CMK (cell line): ENCODE measurements around the gene SEPTIN11.
"Not testable (repeated sequence)": the region's sequence is repeated elsewhere in the genome, so short reads cannot be mapped to it uniquely, and the experiment has no call there.

ENCODE experiments used
- DNase-seq: peaks from one replicate; pipeline ENCODE4 v3.0.0-alpha.2; 2010; ENCODE audit warnings: low read depth

The SEPTIN11 gene

GRCh38 chr4:76952071-76952470 is 2.5 kb downstream of the SEPTIN11 start:
- no peak for DNase-seq

- DNase-seq: no peak
These were observed 3.4 kb downstream of the SEPTIN11 start for GRCh38 chr4:76952656-76953582.

GRCh38 chr4:76953956-76954355 is 4.4 kb downstream of the SEPTIN11 start:
- DNase-seq: no peak

- no peak for DNase-seq
These were observed 4.9 kb downstream of the SEPTIN11 start for GRCh38 chr4:76954489-76954888.

- DNase-seq: no peak
These were observed 5.6 kb downstream of the SEPTIN11 start for GRCh38 chr4:76955182-76955581.

GRCh38 chr4:76957004-76957738 is 7.6 kb downstream of the SEPTIN11 start:
- DNase-seq: no peak

GRCh38 chr4:76958891-76959290 is 9.3 kb downstream of the SEPTIN11 start:
- no peak for DNase-seq

GRCh38 chr4:76960014-76960413 is 10.5 kb downstream of the SEPTIN11 start:
- no peak for DNase-seq

GRCh38 chr4:76962406-76963130 is 13.0 kb downstream of the SEPTIN11 start:
- no peak for DNase-seq

GRCh38 chr4:76963131-76963750 is 13.7 kb downstream of the SEPTIN11 start:
- no peak for DNase-seq

- DNase-seq: not testable (repeated sequence)
These were observed 14.4 kb downstream of the SEPTIN11 start for GRCh38 chr4:76963927-76964326.

GRCh38 chr4:76964769-76965168 is 15.2 kb downstream of the SEPTIN11 start:
- no peak for DNase-seq

- no peak for DNase-seq
These were observed 16.5 kb downstream of the SEPTIN11 start for GRCh38 chr4:76965866-76966579.

- DNase-seq: no peak
These were observed 19.4 kb downstream of the SEPTIN11 start for GRCh38 chr4:76968937-76969336.

GRCh38 chr4:76969495-76969894 is 19.9 kb downstream of the SEPTIN11 start:
- no peak for DNase-seq

- no peak for DNase-seq
These were observed 20.5 kb downstream of the SEPTIN11 start for GRCh38 chr4:76969941-76970529.

- no peak for DNase-seq
These were observed 22.8 kb downstream of the SEPTIN11 start for GRCh38 chr4:76972306-76972705.

- no peak for DNase-seq
These were observed 24.6 kb downstream of the SEPTIN11 start for GRCh38 chr4:76974150-76974549.

- DNase-seq: no peak
These were observed 27.6 kb downstream of the SEPTIN11 start for GRCh38 chr4:76977113-76977512.

- no peak for DNase-seq
These were observed 28.3 kb downstream of the SEPTIN11 start for GRCh38 chr4:76977736-76978350.

- no peak for DNase-seq
These were observed 29.7 kb downstream of the SEPTIN11 start for GRCh38 chr4:76979236-76979635.
